NCI-H524 treated with DMSO at 0.1 percent for 48 hours (cell line): ENCODE data around the gene SEMA6D.

ENCODE experiments used
- DNase-seq: peaks from one replicate; lab custom pipeline; 2025; lab: John Stamatoyannopoulos, UW

SEMA6D gene

GRCh38 chr15:47743886-47744285 lies 26.6 kb downstream of the SEMA6D start:
- no peak for DNase-seq

GRCh38 chr15:47744496-47744895 lies 27.2 kb downstream of the SEMA6D start:
- DNase-seq: no peak

GRCh38 chr15:47744973-47745372 lies 27.7 kb downstream of the SEMA6D start:
- DNase-seq: no peak

- DNase-seq: no peak
Measured at GRCh38 chr15:47746516-47746915, 29.2 kb downstream of the SEMA6D start.

- DNase-seq: no peak
Measured at GRCh38 chr15:47750030-47750739, 32.9 kb downstream of the SEMA6D start.

GRCh38 chr15:47750740-47751262 lies 33.5 kb downstream of the SEMA6D start:
- no peak for DNase-seq

- no peak for DNase-seq
Measured at GRCh38 chr15:47753591-47753990, 36.3 kb downstream of the SEMA6D start.

GRCh38 chr15:47754312-47754711 lies 37.0 kb downstream of the SEMA6D start:
- DNase-seq: no peak

GRCh38 chr15:47755941-47756340 lies 38.6 kb downstream of the SEMA6D start:
- no peak for DNase-seq

GRCh38 chr15:47756872-47757271 lies 39.6 kb downstream of the SEMA6D start:
- DNase-seq: no peak

GRCh38 chr15:47757331-47757730 lies 40.0 kb downstream of the SEMA6D start:
- DNase-seq: no peak

- DNase-seq: no peak
Measured at GRCh38 chr15:47762621-47763020, 45.3 kb downstream of the SEMA6D start.

GRCh38 chr15:47764666-47765065 lies 47.4 kb downstream of the SEMA6D start:
- DNase-seq: no peak

GRCh38 chr15:47766406-47766805 lies 49.1 kb downstream of the SEMA6D start:
- no peak for DNase-seq

GRCh38 chr15:47767035-47767434 lies 49.7 kb downstream of the SEMA6D start:
- DNase-seq: no peak

GRCh38 chr15:47768735-47769134 lies 51.4 kb downstream of the SEMA6D start:
- DNase-seq: no peak

- DNase-seq: no peak
Measured at GRCh38 chr15:47769166-47769565, 51.9 kb downstream of the SEMA6D start.

GRCh38 chr15:47773143-47773542 lies 55.8 kb downstream of the SEMA6D start:
- no peak for DNase-seq

GRCh38 chr15:47778263-47778770 lies 61.0 kb downstream of the SEMA6D start:
- no peak for DNase-seq

- DNase-seq: no peak
Measured at GRCh38 chr15:47780971-47781370, 63.7 kb downstream of the SEMA6D start.

- no peak for DNase-seq
Measured at GRCh38 chr15:47781527-47781926, 64.2 kb downstream of the SEMA6D start.

GRCh38 chr15:47784820-47785219 lies 67.5 kb downstream of the SEMA6D start:
- DNase-seq: no peak

- DNase-seq: no peak
Measured at GRCh38 chr15:47786371-47786770, 69.1 kb downstream of the SEMA6D start.

- DNase-seq: no peak
Measured at GRCh38 chr15:47787875-47788274, 70.6 kb downstream of the SEMA6D start.
